ENCODE data around the gene SLX4IP. TPM values are rescaled to one million over a fixed set of nuclear protein-coding genes. Genes with fewer than 3 reads are reported as not detected.
A peak's percentile ranks its signal among the peaks of the same experiment; 100 is the strongest.

SLX4IP gene
- total RNA-seq, 2 experiments from 2014 or later, result 1.6 to 1.8 TPM

GRCh38 chr20:10481676-10482075 is 46.6 kb downstream of the SLX4IP start:
- Mint-ChIP-seq H3K9me3 (no peaks in the 10 kb centered on the region), H3K4me3 (no peak overlapping the region), H3K27me3 (no peaks in the 10 kb centered on the region), H3K4me1 (ENCODE audit: low read depth) (no peaks in the 10 kb centered on the region), H3K36me3 (ENCODE audit: low read depth) (no peaks in the 10 kb centered on the region), H3K27ac (no peak overlapping the region)
- no peak for TF ChIP-seq CTCF (IDR thresholded peaks at IDR 0.05)
- no peaks in the 10 kb centered on the region for H3K4me1 ChIP-seq (ENCODE audit: insufficient read depth, low read length)
- CTCF ChIA-PET, result no interaction called here
- H3K27ac ChIP-seq (ENCODE audit: low read depth in 1 of 2, low read length in 2 of 2), result no peak overlapping the region
- no peaks in the 10 kb centered on the region for H3K36me3 ChIP-seq (ENCODE audit: insufficient read depth, low read length)
- no peaks in the 10 kb centered on the region for H3K9me3 ChIP-seq (ENCODE audit: control insufficient read depth in 1 of 2, insufficient read depth in 1 of 2, low read length in 2 of 2)
- no peak for ATAC-seq (ENCODE audit: poor library complexity)
- no peaks in the 10 kb centered on the region for H3K27me3 ChIP-seq (ENCODE audit: control insufficient read depth in 1 of 2, insufficient read depth in 2 of 2, low read length in 2 of 2)
- no peak overlapping the region for H3K4me3 ChIP-seq (ENCODE audit: low read length)
- intact Hi-C loops (cut with DNase I, micrococcal nuclease), result no loop called here
- DNase-seq, result no peak
- POLR2A ChIA-PET, result interaction anchor here (1.4 kb wide), 1 partner anchor 28 kb away, joined by 4 read pairs; no protein-coding TSS in a partner anchor

- DNase-seq (no peak), ATAC-seq (ENCODE audit: poor library complexity) (no peak)
- Mint-ChIP-seq H3K4me1 (ENCODE audit: low read depth) (no peaks in the 10 kb centered on the region), H3K36me3 (ENCODE audit: low read depth) (no peaks in the 10 kb centered on the region), H3K9me3 (no peaks in the 10 kb centered on the region), H3K27ac (no peak overlapping the region), H3K4me3 (no peak overlapping the region), H3K27me3 (no peaks in the 10 kb centered on the region)
- POLR2A ChIA-PET, result no interaction called here
- CTCF ChIA-PET, result no interaction called here
- TF ChIP-seq CTCF (IDR thresholded peaks at IDR 0.05), result no peak
- no peaks in the 10 kb centered on the region for H3K9me3 ChIP-seq (ENCODE audit: control insufficient read depth in 1 of 2, insufficient read depth in 1 of 2, low read length in 2 of 2)
- H3K36me3 ChIP-seq (ENCODE audit: insufficient read depth, low read length), result no peaks in the 10 kb centered on the region
- no peak overlapping the region for H3K4me3 ChIP-seq (ENCODE audit: low read length)
- intact Hi-C loops (cut with DNase I, micrococcal nuclease), result no loop called here
- H3K4me1 ChIP-seq (ENCODE audit: insufficient read depth, low read length), result no peaks in the 10 kb centered on the region
- H3K27ac ChIP-seq (ENCODE audit: low read depth in 1 of 2, low read length in 2 of 2), result no peak overlapping the region
- no peaks in the 10 kb centered on the region for H3K27me3 ChIP-seq (ENCODE audit: control insufficient read depth in 1 of 2, insufficient read depth in 2 of 2, low read length in 2 of 2)
These were observed 48.6 kb downstream of the SLX4IP start for GRCh38 chr20:10483691-10484090.

DNA sequence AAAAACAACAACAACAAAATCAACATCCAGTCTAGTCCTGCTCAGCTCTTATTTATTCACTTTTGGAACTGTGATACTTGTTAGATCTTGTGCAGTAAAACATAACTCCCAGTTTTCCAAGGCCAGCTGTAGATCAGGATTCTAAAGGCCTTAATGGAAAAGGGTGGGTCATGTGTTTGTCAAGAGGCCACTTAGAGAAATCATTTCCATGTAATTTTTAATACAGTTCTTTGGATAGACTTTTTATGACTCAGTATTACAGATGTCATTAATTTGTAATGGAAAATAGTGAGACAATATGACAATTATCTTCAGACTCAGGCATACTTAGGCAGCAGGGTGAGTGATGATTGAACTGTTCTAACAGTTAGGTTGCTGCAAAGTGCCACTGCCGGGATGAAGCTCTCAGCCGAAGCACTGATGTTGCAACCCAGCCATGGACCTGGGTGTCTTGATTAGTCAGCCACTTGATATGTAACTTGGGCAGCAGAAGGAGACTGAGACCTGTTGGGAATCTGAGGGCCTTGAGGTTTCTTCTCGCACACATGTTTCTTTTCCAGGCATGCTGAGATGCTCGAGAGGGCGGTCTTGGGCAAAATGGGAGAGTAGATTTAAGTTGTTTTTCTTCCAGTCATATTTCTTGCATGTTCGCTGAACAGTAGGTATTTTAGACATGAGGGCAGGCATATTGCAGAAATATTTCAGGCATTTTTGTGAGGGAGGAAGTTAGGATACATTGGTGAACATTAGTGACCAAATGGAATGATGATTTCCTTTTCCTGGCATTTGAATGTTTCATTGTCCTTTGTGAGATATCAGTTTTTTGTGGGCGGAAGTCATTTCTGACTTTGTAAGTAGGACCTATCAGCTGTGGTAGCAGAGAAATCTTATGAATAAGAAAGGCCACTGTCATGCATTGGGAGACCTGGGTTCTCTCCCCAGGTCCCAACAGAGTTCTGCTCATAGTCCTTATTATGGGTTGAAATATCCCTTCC is 52.3 kb downstream of the SLX4IP start:
- POLR2A ChIA-PET, result no interaction called here
- no peaks in the 10 kb centered on the region for H3K9me3 Mint-ChIP-seq
- Histone ChIP-seq H3K9me3 (ENCODE audit: control insufficient read depth in 1 of 2, insufficient read depth in 1 of 2, low read length in 2 of 2) (no peaks in the 10 kb centered on the region), H3K4me1 (ENCODE audit: insufficient read depth, low read length) (no peaks in the 10 kb centered on the region), H3K27me3 (ENCODE audit: control insufficient read depth in 1 of 2, insufficient read depth in 2 of 2, low read length in 2 of 2) (no peaks in the 10 kb centered on the region), H3K4me3 (ENCODE audit: low read length) (no peak overlapping the region), H3K27ac (ENCODE audit: low read depth in 1 of 2, low read length in 2 of 2) (no peak overlapping the region), H3K36me3 (ENCODE audit: insufficient read depth, low read length) (no peaks in the 10 kb centered on the region)
- H3K27me3 Mint-ChIP-seq, result no peaks in the 10 kb centered on the region
- H3K36me3 Mint-ChIP-seq (ENCODE audit: low read depth), result no peaks in the 10 kb centered on the region
- no peak for TF ChIP-seq CTCF (IDR thresholded peaks at IDR 0.05)
- no peak overlapping the region for H3K4me3 Mint-ChIP-seq
- ATAC-seq (ENCODE audit: poor library complexity), result no peak
- intact Hi-C loops (cut with DNase I, micrococcal nuclease), result loop anchor here in 1 of 2 experiments (5.0 kb wide), 1 partner anchor 35 kb away; no protein-coding TSS in a partner anchor
- peak in 2 of 14 experiments; percentile 36 to 59 for DNase-seq
- no peak overlapping the region for H3K27ac Mint-ChIP-seq
- no peaks in the 10 kb centered on the region for H3K4me1 Mint-ChIP-seq (ENCODE audit: low read depth)
- CTCF ChIA-PET, result no interaction called here

Data from CD4-positive, alpha-beta T cell (primary cell).